CD4-positive, alpha-beta T cell treated with Interleukin-10 for 1 hour (primary cell): ENCODE measurements around the gene C17orf75.
"Not testable (repeated sequence)": the region's sequence is repeated elsewhere in the genome, so short reads cannot be mapped to it uniquely, and the experiment has no call there.

Experiments used
- DNase-seq: peaks from one replicate; pipeline ENCODE4 v3.0.0-alpha.2; 2020

The C17orf75 gene

DNA sequence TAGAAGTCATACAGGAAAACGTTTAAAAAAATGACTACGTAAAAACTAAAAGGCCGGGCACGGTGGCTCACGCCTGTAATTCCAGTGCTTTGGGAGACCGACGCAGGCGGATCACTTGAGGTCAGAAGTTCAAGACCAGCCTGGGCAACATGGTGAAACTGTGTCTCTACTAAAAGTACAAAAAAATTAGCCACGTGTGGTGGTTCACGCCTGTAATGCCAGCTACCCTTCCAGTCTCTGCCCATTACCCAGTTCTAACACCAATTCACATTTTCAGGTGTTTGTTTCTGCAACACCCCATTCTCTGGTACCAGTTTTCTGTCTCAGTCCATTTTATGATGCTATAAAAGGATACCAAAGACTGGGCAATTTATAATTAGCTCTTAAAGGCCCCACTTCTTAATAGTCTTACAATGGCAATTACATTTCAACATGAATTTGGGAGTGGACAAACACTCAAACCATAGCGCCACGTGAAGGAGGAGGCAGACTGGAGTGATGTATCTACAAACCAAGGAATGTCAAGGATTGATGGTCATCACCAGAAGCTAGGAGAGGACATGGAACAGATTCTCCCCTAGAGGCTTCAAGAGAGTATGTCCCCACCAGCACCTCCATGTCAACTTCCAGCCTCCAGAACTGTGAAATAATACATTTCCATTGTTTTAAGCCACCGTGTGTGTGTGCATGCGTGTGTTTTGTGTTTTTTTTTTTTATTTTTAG lies 791 bp upstream of the C17orf75 start:
- no peak for DNase-seq

DNA sequence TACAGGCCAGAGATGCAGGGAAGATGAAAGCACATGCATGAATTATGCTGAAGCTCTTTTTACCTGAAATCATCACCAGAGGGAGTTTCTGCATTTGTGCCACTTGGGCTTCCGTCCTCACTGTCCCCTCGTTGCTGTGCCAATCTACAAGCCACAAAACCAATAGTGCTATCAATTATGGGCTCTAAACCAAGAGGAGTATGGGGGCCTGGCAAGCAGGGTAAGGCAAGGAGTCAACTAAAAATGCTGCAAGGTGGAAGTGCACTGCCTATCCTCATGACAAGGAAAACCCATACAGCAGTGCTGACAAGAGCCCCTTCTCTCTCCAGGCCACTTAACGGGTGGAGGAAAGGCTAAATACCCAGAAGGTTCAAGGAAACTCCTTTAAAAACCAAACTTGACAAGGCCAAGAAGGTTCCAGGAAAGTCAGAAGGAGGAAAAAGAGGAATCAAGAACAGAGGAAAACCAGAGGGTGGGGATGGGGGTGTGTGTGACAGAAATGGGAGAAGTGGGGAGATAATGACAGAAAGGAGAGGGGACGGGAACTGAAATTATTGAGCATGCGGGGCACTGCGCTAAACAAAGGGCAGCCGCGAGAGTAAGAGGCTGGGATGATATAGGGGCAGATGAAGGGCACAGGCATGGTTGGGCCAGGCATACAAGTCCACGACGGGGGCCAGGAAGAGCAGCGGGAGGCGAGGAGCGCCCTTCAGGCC lies 674 bp downstream of the C17orf75 start:
- peak; percentile 75 for DNase-seq

DNA sequence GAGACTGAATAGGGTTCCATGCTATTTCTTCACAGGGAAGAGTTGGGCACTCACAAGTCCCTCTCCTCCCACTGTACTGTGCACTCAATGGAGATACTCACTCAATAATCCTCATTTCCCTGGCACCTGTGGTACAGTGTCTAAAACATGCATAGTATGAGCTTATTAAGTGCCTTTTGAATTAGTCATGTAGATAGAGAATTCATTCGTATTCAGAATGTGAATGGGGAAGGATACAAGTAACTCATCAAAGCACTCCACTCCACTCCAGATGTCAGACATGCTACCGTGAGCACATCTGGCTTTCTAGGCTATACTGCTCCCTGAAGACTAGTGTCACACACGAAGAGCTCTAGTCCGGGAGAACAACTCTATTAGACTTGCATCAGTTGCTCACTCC lies 6.3 kb downstream of the C17orf75 start:
- no peak for DNase-seq

- DNase-seq = no peak
These were observed 6.9 kb downstream of the C17orf75 start for GRCh38 chr17:32335046-32335445.

GRCh38 chr17:32333187-32333586 lies 8.8 kb downstream of the C17orf75 start:
- DNase-seq = no peak

DNA sequence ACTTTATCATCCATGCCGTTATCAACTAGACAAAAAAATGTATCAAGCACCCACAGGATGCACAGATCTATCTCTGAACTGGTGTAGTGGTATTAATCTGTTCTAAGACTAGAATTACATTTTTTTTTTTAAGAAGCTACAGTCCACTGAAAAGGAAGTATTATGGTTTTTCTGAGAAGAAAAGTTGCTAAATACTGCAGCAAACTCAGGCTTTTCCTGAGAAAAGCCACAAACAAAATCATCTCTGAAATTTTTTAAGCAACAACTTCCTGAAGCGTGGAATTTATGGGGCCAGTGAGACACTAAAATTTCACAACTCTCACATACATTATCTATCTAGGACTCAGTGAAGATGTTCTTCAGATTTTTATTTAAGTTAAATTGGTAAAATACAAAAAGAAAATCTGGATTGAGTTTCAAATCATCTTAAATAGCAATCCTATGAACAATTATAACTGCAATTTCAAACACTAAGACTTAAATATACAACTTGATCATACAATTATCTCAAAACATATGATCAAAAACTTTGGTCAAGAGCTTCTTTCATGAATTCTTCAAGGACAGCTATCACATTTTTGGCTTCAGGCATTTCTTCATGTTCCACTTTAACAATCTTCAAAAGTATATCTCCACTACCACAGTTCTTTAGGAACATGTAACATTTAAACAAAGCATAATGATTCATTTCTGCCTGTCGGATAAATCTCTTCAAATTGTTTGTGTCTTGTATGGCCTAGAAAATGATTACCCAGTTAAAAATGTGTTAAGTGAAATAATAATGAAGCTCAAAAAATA lies 10.5 kb downstream of the C17orf75 start:
- no peak for DNase-seq

- no peak for DNase-seq
These were observed 11.8 kb downstream of the C17orf75 start for GRCh38 chr17:32330147-32330546.

- DNase-seq = no peak
These were observed 14.1 kb downstream of the C17orf75 start for GRCh38 chr17:32327911-32328310.

DNA sequence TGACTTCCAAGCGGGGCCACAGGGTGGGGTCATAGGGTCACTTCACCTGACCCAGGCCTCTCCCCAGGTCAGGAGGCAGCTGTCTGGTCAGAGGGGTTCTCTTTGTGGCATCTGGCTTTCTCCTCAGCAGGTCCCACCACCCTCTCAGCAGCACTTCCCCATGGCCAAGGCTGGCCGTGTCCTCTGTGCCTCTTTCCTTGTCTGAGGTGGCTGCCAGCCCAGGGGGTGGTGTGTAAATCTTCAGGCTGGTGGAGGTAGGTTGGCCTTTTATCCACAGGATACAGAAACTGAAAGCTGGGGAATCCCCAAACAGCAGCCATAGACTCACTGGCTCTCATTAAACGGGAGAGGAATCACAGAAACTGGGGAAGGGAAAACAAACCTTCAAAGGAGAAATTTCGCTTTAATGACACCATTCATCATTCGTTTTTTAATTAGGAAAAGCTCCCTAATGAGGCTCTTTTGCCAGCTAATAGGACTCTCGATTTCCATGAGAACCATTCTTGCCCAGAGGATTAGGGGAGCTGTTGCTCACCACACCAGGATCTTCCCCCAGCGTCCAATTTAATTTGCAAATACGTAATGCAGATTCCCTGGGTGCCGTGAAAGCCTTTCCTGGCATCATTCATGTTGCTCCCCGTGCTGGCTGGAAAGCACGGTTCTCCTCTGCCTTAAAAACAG lies 18.0 kb downstream of the C17orf75 start:
- peak; percentile 58 for DNase-seq

DNA sequence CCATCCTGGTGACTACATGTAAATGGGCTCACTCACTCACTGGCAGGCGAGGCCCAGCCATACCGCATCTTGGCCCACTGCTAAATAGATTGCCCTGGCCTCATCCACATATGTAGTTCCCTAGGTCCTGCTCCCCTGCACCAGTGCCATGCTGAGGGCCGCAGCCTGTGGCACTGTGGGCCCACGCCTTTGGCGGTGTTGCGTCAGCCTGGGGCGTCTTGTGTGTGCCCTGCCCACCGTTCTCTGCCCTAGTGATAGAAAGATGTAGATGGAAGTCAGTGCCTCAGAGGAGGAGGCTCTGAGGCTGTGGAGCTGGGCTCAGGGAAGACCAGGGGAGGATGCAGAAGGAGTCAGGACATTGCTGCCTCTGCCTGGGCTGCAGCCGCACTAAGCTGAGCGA lies 18.9 kb downstream of the C17orf75 start:
- DNase-seq = no peak

DNA sequence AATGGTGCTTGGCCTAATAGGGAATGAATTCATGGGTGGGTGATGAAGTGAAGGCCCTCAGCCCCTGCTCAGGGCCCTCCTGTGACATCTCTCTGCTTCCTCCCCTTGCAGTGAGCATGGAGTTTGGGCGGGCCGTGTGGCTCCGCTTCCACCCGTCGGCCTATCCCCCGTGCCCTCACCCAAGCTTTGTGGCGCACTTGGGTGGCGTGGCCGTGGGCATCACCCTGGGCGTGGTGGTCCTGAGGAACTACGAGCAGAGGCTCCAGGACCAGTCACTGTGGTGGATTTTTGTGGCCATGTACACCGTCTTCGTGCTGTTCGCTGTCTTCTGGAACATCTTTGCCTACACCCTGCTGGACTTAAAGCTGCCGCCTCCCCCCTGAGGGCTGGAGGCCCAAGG lies 21.1 kb downstream of the C17orf75 start:
- DNase-seq = no peak

DNA sequence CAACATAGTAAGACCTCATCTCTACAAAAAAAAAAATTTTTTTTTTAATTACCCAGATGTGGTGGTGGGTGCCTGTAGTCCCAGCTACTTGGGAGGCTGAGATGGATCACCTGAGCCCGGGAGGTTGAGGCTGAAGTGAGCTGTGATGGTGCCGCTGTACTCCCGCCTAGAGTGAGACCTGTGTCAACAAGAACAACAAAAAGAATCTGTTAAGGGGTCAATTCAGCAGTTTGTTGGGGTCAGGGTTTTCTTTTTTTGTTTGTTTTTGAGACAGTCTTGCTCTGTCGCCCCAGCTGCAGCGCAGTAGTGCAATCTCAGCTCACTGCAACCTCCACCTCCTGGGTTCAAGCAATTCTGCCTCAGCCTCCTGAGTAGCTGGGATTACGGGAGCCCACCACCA lies 21.9 kb downstream of the C17orf75 start:
- DNase-seq = not testable (repeated sequence)

GRCh38 chr17:32319548-32319905 lies 22.4 kb downstream of the C17orf75 start:
- peak; percentile 80 for DNase-seq

- DNase-seq = no peak
These were observed 23.9 kb downstream of the C17orf75 start for GRCh38 chr17:32318071-32318470.

DNA sequence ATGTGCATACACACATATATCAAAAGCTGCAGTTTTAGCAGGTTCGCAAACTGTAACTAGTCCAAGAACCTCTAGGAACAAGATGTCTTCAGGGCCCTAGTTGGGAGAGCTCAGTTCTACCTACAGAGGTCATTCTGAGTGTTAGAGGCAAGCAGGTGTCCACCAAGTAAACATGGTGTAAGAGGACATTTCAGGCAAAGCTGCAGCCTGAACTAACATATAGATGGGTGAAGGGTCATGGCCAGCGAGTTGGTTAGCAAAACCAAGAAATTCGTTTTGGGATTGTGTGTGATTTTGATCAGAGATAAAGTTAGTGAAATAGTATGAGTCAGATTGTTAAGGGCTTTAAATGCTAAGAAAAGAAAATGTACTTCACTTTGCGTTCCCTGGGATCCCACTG lies 24.6 kb downstream of the C17orf75 start:
- DNase-seq = no peak

GRCh38 chr17:32316653-32317052 lies 25.3 kb downstream of the C17orf75 start:
- not testable (repeated sequence) for DNase-seq

DNA sequence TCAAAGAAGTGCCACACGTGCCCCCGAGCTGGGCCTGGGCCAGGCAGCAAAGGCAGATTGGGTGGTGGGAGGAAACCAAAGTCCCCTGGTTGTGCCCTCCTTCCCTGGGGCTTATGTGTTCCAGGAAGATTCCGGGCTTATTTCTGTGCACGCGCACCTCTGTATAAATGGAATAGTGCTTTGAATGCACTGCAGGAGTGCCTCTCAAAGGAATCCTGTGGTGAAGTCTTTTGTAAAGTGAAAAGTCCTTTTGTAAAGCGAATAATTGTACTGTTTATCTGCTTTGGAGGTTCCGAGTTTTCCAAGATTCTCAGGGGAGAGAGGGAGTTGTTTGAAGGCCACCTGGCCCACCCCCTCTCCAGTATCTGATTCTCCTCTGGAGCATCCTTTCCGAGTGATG lies 26.8 kb downstream of the C17orf75 start:
- no peak for DNase-seq

GRCh38 chr17:32314636-32315035 lies 27.3 kb downstream of the C17orf75 start:
- DNase-seq = no peak

DNA sequence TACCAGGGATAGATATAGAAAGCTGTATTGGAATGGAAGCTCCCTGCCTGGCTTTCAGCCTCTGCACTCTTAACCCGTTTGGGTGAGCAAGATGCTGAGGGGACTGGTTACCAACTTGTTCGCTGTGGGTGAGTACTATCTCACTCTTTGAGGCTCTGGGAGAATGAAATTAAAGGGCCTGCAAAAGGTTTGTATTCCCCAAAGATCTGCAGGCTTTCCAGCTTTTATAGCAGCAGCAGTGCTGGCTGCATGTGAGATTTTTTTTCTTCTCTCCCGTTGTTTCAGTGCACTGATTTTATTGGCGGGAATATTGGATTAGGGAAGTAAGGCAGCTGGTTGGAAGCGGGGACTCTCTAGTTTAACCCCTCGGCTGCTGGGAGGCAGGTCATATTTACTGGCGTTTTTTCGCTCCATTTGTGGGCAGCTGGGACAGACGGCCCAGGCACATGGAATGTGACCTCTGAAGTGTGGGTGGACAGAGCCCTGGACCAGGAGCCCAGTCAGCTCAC lies 30.9 kb downstream of the C17orf75 start:
- no peak for DNase-seq

- no peak for DNase-seq
These were observed 34.3 kb downstream of the C17orf75 start for GRCh38 chr17:32307658-32308057.

GRCh38 chr17:32305049-32305448 lies 36.9 kb downstream of the C17orf75 start:
- DNase-seq = no peak

- DNase-seq = no peak
These were observed 38.1 kb downstream of the C17orf75 start for GRCh38 chr17:32303781-32304288.
